ENCODE results near the gene DDB1. TPM values are rescaled to one million over a fixed set of nuclear protein-coding genes. Genes with fewer than 3 reads are reported as not detected.

Gene DDB1
- total and polyA plus RNA-seq, 9 of the 15 experiments (the other 6 are each of a cell fraction or from before 2014, with no cell fraction given) = 172 to 361 (median 266) TPM

DNA sequence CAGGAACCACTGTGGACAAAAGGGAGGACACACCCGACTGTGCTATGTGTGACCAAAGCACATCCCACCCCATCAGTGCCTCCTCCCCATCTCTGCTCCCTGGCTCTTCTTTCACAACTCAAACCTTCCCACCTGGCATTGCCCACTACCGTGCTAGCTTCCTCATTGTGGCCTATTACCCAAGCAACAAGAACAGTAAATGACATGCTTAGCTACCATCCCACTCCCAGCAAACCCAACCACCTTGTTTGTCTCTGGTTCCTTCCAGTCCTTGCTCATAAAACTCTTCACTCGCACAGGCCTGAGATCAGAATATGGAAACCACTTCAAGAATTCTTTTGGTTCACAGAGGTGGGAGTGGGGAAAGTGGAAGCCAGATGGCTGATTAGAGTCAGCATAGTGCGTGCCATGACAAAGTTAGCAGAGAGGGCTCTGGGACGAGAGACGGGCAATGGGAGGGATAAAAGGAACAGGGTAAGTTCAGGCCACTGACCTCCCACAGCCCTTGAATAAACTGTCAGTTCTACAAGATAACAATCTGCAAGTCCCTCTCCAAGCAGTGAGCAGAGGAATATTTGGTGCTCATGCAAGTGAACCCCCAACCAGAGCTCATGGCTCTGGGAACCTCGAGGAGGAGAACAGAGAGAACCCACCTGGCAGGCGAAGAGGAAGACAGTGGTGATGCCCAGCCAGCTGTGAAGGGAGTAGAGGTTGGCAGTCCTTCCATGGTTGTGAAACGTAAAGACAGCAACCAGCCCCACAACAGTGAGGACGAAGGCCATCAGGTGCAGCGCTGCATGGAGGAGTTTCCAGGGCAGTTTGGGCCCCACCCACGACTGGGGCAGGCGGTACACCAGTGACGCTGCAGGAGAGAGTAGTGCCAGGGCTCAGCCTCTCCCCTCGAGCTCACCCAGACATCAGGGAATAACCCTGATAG, 20.5 kb upstream of the DDB1 start (continued):
- TF ChIP-seq, protein P1, sequence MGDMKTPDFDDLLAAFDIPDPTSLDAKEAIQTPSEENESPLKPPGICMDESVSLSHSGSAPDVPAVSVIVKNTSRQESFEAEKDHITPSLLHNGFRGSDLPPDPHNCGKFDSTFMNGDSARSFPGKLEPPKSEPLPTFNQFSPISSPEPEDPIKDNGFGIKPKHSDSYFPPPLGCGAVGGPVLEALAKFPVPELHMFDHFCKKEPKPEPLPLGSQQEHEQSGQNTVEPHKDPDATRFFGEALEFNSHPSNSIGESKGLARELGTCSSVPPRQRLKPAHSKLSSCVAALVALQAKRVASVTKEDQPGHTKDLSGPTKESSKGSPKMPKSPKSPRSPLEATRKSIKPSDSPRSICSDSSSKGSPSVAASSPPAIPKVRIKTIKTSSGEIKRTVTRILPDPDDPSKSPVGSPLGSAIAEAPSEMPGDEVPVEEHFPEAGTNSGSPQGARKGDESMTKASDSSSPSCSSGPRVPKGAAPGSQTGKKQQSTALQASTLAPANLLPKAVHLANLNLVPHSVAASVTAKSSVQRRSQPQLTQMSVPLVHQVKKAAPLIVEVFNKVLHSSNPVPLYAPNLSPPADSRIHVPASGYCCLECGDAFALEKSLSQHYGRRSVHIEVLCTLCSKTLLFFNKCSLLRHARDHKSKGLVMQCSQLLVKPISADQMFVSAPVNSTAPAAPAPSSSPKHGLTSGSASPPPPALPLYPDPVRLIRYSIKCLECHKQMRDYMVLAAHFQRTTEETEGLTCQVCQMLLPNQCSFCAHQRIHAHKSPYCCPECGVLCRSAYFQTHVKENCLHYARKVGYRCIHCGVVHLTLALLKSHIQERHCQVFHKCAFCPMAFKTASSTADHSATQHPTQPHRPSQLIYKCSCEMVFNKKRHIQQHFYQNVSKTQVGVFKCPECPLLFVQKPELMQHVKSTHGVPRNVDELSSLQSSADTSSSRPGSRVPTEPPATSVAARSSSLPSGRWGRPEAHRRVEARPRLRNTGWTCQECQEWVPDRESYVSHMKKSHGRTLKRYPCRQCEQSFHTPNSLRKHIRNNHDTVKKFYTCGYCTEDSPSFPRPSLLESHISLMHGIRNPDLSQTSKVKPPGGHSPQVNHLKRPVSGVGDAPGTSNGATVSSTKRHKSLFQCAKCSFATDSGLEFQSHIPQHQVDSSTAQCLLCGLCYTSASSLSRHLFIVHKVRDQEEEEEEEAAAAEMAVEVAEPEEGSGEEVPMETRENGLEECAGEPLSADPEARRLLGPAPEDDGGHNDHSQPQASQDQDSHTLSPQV (IDR thresholded peaks at IDR 0.05) = peak; percentile 68
- peak; percentile 60 for TF ChIP-seq ZNF766 (CRISPR knock-in tag; conservative IDR thresholded peaks at IDR 0.05)
- TF ChIP-seq, protein P2, sequence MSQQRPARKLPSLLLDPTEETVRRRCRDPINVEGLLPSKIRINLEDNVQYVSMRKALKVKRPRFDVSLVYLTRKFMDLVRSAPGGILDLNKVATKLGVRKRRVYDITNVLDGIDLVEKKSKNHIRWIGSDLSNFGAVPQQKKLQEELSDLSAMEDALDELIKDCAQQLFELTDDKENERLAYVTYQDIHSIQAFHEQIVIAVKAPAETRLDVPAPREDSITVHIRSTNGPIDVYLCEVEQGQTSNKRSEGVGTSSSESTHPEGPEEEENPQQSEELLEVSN (IDR thresholded peaks at IDR 0.05; ENCODE audit: borderline replicate concordance in 1 of 2, extremely low read depth in 1 of 2, insufficient read depth in 1 of 2, insufficient read length in 1 of 2, low read depth in 1 of 2, low read length in 1 of 2, poor library complexity in 1 of 2, severe bottlenecking in 1 of 2) = peak in 1 of 2 experiments; percentile 9
- no peak for TF ChIP-seq ZBTB1 (CRISPR knock-in tag; IDR thresholded peaks at IDR 0.05; ENCODE audit: borderline replicate concordance, low read depth)
- TF ChIP-seq, protein P3, sequence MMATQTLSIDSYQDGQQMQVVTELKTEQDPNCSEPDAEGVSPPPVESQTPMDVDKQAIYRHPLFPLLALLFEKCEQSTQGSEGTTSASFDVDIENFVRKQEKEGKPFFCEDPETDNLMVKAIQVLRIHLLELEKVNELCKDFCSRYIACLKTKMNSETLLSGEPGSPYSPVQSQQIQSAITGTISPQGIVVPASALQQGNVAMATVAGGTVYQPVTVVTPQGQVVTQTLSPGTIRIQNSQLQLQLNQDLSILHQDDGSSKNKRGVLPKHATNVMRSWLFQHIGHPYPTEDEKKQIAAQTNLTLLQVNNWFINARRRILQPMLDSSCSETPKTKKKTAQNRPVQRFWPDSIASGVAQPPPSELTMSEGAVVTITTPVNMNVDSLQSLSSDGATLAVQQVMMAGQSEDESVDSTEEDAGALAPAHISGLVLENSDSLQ (IDR thresholded peaks at IDR 0.05) = peak; percentile 38; the same call in 1 of the 2 replicates
- no peak for TF ChIP-seq FOXP1 (CRISPR knock-in tag; IDR thresholded peaks at IDR 0.05)
- TF ChIP-seq CTBP1 (IDR thresholded peaks at IDR 0.05; ENCODE audit: borderline replicate concordance) = 0 out of 2 replicates have a peak, but pooled peaks have one; percentile 56
- peak; percentile 74 for TF ChIP-seq RBBP5 (IDR thresholded peaks at IDR 0.05; ENCODE audit: borderline replicate concordance, insufficient read depth, low read length, poor library complexity, severe bottlenecking)
- TF ChIP-seq MTA3 (IDR thresholded peaks at IDR 0.05; ENCODE audit: borderline replicate concordance) = peak; percentile 38; the same call in 1 of the 2 replicates
- 0 out of 2 replicates have a peak, but pooled peaks have one; percentile 35 for TF ChIP-seq ZBTB17 (CRISPR knock-in tag; IDR thresholded peaks at IDR 0.05)
- TF ChIP-seq, protein P4, sequence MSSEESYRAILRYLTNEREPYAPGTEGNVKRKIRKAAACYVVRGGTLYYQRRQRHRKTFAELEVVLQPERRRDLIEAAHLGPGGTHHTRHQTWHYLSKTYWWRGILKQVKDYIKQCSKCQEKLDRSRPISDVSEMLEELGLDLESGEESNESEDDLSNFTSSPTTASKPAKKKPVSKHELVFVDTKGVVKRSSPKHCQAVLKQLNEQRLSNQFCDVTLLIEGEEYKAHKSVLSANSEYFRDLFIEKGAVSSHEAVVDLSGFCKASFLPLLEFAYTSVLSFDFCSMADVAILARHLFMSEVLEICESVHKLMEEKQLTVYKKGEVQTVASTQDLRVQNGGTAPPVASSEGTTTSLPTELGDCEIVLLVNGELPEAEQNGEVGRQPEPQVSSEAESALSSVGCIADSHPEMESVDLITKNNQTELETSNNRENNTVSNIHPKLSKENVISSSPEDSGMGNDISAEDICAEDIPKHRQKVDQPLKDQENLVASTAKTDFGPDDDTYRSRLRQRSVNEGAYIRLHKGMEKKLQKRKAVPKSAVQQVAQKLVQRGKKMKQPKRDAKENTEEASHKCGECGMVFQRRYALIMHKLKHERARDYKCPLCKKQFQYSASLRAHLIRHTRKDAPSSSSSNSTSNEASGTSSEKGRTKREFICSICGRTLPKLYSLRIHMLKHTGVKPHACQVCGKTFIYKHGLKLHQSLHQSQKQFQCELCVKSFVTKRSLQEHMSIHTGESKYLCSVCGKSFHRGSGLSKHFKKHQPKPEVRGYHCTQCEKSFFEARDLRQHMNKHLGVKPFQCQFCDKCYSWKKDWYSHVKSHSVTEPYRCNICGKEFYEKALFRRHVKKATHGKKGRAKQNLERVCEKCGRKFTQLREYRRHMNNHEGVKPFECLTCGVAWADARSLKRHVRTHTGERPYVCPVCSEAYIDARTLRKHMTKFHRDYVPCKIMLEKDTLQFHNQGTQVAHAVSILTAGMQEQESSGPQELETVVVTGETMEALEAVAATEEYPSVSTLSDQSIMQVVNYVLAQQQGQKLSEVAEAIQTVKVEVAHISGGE (CRISPR knock-in tag; IDR thresholded peaks at IDR 0.05) = 0 out of 6 replicates have a peak, but pooled peaks of 1 of the 3 experiments have one; percentile 45
- TF ChIP-seq ATF7 (IDR thresholded peaks at IDR 0.05) = peak; percentile 28; the same call in 1 of the 2 replicates
